HCT116 (cell line): ENCODE measurements around the gene ZNF2. TPM values are rescaled to one million over a fixed set of nuclear protein-coding genes. Genes with fewer than 3 reads are reported as not detected.
A peak's percentile ranks its signal among the peaks of the same experiment; 100 is the strongest.

ENCODE experiments used
- ATAC-seq: fragments of 200-7000 bp; cut with Tn5 transposase; 2 replicates; pipeline ENCODE4 v1.9.1; 2020; ENCODE audit warnings: mild to moderate bottlenecking, moderate library complexity
- BruUV-seq: library from RNA; stranded (reverse); fragments of 400-500 nt; replicated peaks from 2 replicates; lab custom pipeline; 2021; lab: Mats Ljungman, UMichigan
- CTCF ChIA-PET: fragments of 300-600 bp; sonication (Branson Sonifier 250); formaldehyde crosslinking; loops from one replicate; lab custom pipeline; 2021; ENCODE audit warnings: antibody characterized with exemption; lab: Charles Lee
- POLR2A ChIA-PET: fragments of 300-600, 350-600 bp; sonication (Branson Sonifier 250); formaldehyde crosslinking; loops from one replicate; lab custom pipeline; 2021; ENCODE audit warnings: antibody characterized with exemption; lab: Charles Lee
- RAD21 ChIA-PET, 2 experiments: fragments of 300-600 bp; sonication (Branson Sonifier 250); formaldehyde crosslinking; loops; one replicate each; lab custom pipeline; 2023; ENCODE audit warnings: low total read pairs in 2 of 2; ENCODE audit not compliant: uncharacterized antibody in 2 of 2, unreplicated experiment in 2 of 2, low non-redundant PET in 1 of 2; lab: Charles Lee
- DNase-seq: peaks from one replicate; pipeline ENCODE4 v3.0.0-alpha.2; 2010; ENCODE audit warnings: low read depth, low spot score
- H2AFZ ChIP-seq: fragments of 200-600 bp; shearing (Covaris generic), sonication (generic); 2 replicates; pipeline ENCODE4 v1.6.1; 2017; ENCODE audit warnings: low read depth, mixed run types, mixed read lengths, antibody characterized with exemption, low read length; ENCODE audit not compliant: poor library complexity, severe bottlenecking
- H3K27ac ChIP-seq: 2 replicates; pipeline ENCODE4 v1.5.1; 2012; ENCODE audit warnings: low read depth, low read length
- H3K27me3 ChIP-seq: fragments of 200-600 bp; sonication (generic); 2 replicates; pipeline ENCODE4 v1.6.1; 2016; ENCODE audit warnings: mixed run types, low read length, mixed read lengths; ENCODE audit not compliant: insufficient read depth
- H3K36me3 ChIP-seq, 2 experiments: fragments of 200-500 bp in 1 of 2; fragments of 200-600 bp in 1 of 2; sonication (Bioruptor generic) in 1 of 2; sonication (generic) in 1 of 2; 2 replicates each; pipeline versions ENCODE4 v1.5.1 to v1.6.1; 2014 to 2016; ENCODE audit warnings: low read length in 2 of 2, inconsistent platforms in 1 of 2, mixed read lengths in 1 of 2, mixed run types in 1 of 2; ENCODE audit not compliant: insufficient read depth in 2 of 2, control insufficient read depth in 1 of 2
- H3K4me1 ChIP-seq, 2 experiments: fragments of 200-600 bp in 1 of 2; sonication (generic) in 1 of 2; 2 replicates each; pipeline versions ENCODE4 v1.5.1 to v1.6.1; 2012 to 2017; ENCODE audit warnings: low read length in 2 of 2, inconsistent platforms in 1 of 2, mild to moderate bottlenecking in 1 of 2, mixed read lengths in 1 of 2, mixed run types in 1 of 2, moderate library complexity in 1 of 2; ENCODE audit not compliant: insufficient read depth in 2 of 2, control insufficient read depth in 1 of 2
- H3K4me2 ChIP-seq: fragments of 200-600 bp; sonication (generic); 2 replicates; pipeline ENCODE4 v1.6.1; 2017; ENCODE audit warnings: mixed run types, low read length, mixed read lengths
- H3K4me3 ChIP-seq, 2 experiments: fragments of 200-600 bp in 1 of 2; sonication (generic) in 1 of 2; replicated peaks in 1 of 2; 2 replicates each; pipeline ENCODE4 v1.5.1; 2011 to 2016; ENCODE audit warnings: low read length in 2 of 2, control low read depth in 1 of 2, low read depth in 1 of 2, mild to moderate bottlenecking in 1 of 2, mixed read lengths in 1 of 2, mixed run types in 1 of 2
- H3K79me2 ChIP-seq: fragments of 200-600 bp; sonication (generic); 2 replicates; pipeline ENCODE4 v1.6.1; 2017; ENCODE audit warnings: mild to moderate bottlenecking, mixed run types, low read length, moderate library complexity, mixed read lengths; ENCODE audit not compliant: insufficient read depth
- H3K9ac ChIP-seq: fragments of 200-600 bp; sonication (generic); 2 replicates; pipeline ENCODE4 v1.6.1; 2016; ENCODE audit warnings: low read length, mixed read lengths
- H3K9me2 ChIP-seq: fragments of 200-600 bp; sonication (generic), shearing (Covaris generic); 2 replicates; pipeline ENCODE4 v1.6.1; 2017; ENCODE audit warnings: mixed run types, mild to moderate bottlenecking, moderate library complexity; ENCODE audit not compliant: insufficient read depth
- H3K9me3 ChIP-seq, 2 experiments: fragments of 200-500 bp in 1 of 2; fragments of 200-600 bp in 1 of 2; sonication (Bioruptor generic) in 1 of 2; sonication (generic) in 1 of 2; 2 replicates each; pipeline ENCODE4 v1.6.1; 2014 to 2017; ENCODE audit warnings: low read length in 2 of 2, mixed read lengths in 2 of 2, inconsistent platforms in 1 of 2, low read depth in 1 of 2, mild to moderate bottlenecking in 1 of 2, mixed run types in 1 of 2, moderate library complexity in 1 of 2; ENCODE audit not compliant: control insufficient read depth in 1 of 2, insufficient read depth in 1 of 2
- H4K20me1 ChIP-seq: fragments of 200-600 bp; sonication (generic), shearing (Covaris generic); 2 replicates; pipeline ENCODE4 v1.6.1; 2017; ENCODE audit warnings: mixed run types, mild to moderate bottlenecking, moderate library complexity; ENCODE audit not compliant: insufficient read depth
- ATF3 ChIP-seq: IDR thresholded peaks from 2 replicates; pipeline ENCODE4 v1.6.1; 2012
- CBX3 ChIP-seq: IDR thresholded peaks from 2 replicates; pipeline ENCODE4 v1.6.1; 2012; ENCODE audit warnings: low read depth
- CEBPB ChIP-seq: IDR thresholded peaks from 2 replicates; pipeline ENCODE4 v1.6.1; 2012; ENCODE audit warnings: low read depth
- CTCF ChIP-seq, 3 experiments: fragments of 200-600 bp in 1 of 3; sonication (generic) in 1 of 3; IDR thresholded peaks in 2 of 3; conservative IDR thresholded peaks in 1 of 3; 2 replicates each; pipeline ENCODE4 v1.5.1; 2012 to 2017; ENCODE audit warnings: low read depth in 2 of 3, low read length in 2 of 3, antibody characterized with exemption in 1 of 3, borderline replicate concordance in 1 of 3, control low read depth in 1 of 3, mild to moderate bottlenecking in 1 of 3, mixed read lengths in 1 of 3, mixed run types in 1 of 3, moderate library complexity in 1 of 3; ENCODE audit not compliant: insufficient read depth in 1 of 3
- EGR1 ChIP-seq: IDR thresholded peaks from 2 replicates; pipeline ENCODE4 v1.6.1; 2012; ENCODE audit warnings: low read depth
- ELF1 ChIP-seq: IDR thresholded peaks from 2 replicates; pipeline ENCODE4 v1.6.1; 2012; ENCODE audit warnings: low read depth, borderline replicate concordance
- EZH2phosphoT487 ChIP-seq: fragments of 200-600 bp; IDR thresholded peaks from 2 replicates; pipeline ENCODE4 v1.6.1; 2018; ENCODE audit warnings: antibody characterized with exemption, borderline replicate concordance
- FOSL1 ChIP-seq: IDR thresholded peaks from 2 replicates; pipeline ENCODE4 v1.6.1; 2012; ENCODE audit warnings: low read depth
- JUND ChIP-seq: IDR thresholded peaks from 2 replicates; pipeline ENCODE4 v1.6.1; 2012
- MAX ChIP-seq: IDR thresholded peaks from 2 replicates; pipeline ENCODE4 v1.6.1; 2012
- POLR2A ChIP-seq: IDR thresholded peaks from 2 replicates; pipeline ENCODE4 v1.7.0; 2011; ENCODE audit warnings: borderline replicate concordance; ENCODE audit not compliant: insufficient read depth, insufficient read length; ENCODE audit errors: extremely low read depth
- POLR2AphosphoS5 ChIP-seq: IDR thresholded peaks from 2 replicates; pipeline ENCODE4 v1.6.1; 2011; ENCODE audit warnings: mild to moderate bottlenecking, low read depth, low read length, moderate library complexity
- RAD21 ChIP-seq: IDR thresholded peaks from 2 replicates; pipeline ENCODE4 v1.6.1; 2012; ENCODE audit warnings: low read depth, mild to moderate bottlenecking
- REST ChIP-seq: IDR thresholded peaks from 2 replicates; pipeline ENCODE4 v1.6.1; 2012; ENCODE audit warnings: low read depth
- SP1 ChIP-seq: IDR thresholded peaks from 2 replicates; pipeline ENCODE4 v1.6.1; 2012; ENCODE audit warnings: low read depth
- TCF7L2 ChIP-seq: IDR thresholded peaks from 2 replicates; pipeline ENCODE4 v1.7.0; 2011; ENCODE audit warnings: borderline replicate concordance, inconsistent platforms; ENCODE audit not compliant: insufficient read depth, insufficient read length; ENCODE audit errors: extremely low read depth
- YY1 ChIP-seq: IDR thresholded peaks from 2 replicates; pipeline ENCODE4 v1.6.1; 2011; ENCODE audit warnings: low read length, low read depth, moderate library complexity, mild to moderate bottlenecking; ENCODE audit not compliant: insufficient replicate concordance; ENCODE audit errors: extremely low read depth
- intact Hi-C: fragments of 100-400 bp; cut with micrococcal nuclease; formaldehyde crosslinking; loops from 2 replicates; pipeline ENCODE4 v1.10.0; 2022
- total RNA-seq: library from RNA; stranded (reverse); gene quantifications from one replicate; pipeline ENCODE4 v1.2.1, GENCODE V29; 2021; ENCODE audit not compliant: unreplicated experiment

ZNF2 gene
- total RNA-seq, 1 experiment from 2014 or later: 3.4 TPM

GRCh38 chr2:95158891-95159619 is 6.6 kb upstream of the ZNF2 start:
- Histone ChIP-seq H3K4me3 (peak overlapping the region; percentile 45 to 53), H2AFZ (no peak overlapping the region), H3K36me3 (0 out of 4 replicates have a peak, but pooled peaks cover 0 to 5% of the 10 kb centered on the region in 2 experiments), H3K9me3 (no peaks in the 10 kb centered on the region; a peak in 2 of 4 replicates), H4K20me1 (no peaks in the 10 kb centered on the region), H3K4me2 (peak overlapping the region; percentile 72), H3K4me1 (peaks cover 0 to 8% of the 10 kb centered on the region in 2 experiments; a peak in 2 of 4 replicates), H3K27ac (peak overlapping the region; percentile 55; the same call in 1 of the 2 replicates), H3K9ac (peak overlapping the region; percentile 39; the same call in 1 of the 2 replicates), H3K79me2 (peaks cover 2% of the 10 kb centered on the region; the same call in 1 of the 2 replicates), H3K27me3 (no peaks in the 10 kb centered on the region), H3K9me2 (no peaks in the 10 kb centered on the region)
- CTCF ChIA-PET: no interaction called here
- DNase-seq (no peak), ATAC-seq (peak; percentile 72)
- POLR2A ChIA-PET: no interaction called here
- TF ChIP-seq POLR2AphosphoS5: no peak
- TF ChIP-seq SP1: no peak
- no peak for TF ChIP-seq REST
- TF ChIP-seq YY1: no peak
- no peak for TF ChIP-seq JUND
- TF ChIP-seq EZH2phosphoT487: no peak
- TF ChIP-seq POLR2A: no peak
- TF ChIP-seq FOSL1: no peak
- TF ChIP-seq CTCF (IDR thresholded peaks at IDR 0.05 in 2 of 3, conservative IDR thresholded peaks at IDR 0.05 in 1 of 3; ENCODE audit: borderline replicate concordance in 1 of 3, insufficient read depth in 1 of 3, low read depth in 2 of 3, low read length in 2 of 3): no peak
- TF ChIP-seq TCF7L2: no peak
- no peak for TF ChIP-seq EGR1
- TF ChIP-seq ATF3: no peak
- TF ChIP-seq ELF1: no peak
- TF ChIP-seq CEBPB: no peak
- TF ChIP-seq CBX3: no peak
- no peak for TF ChIP-seq RAD21
- TF ChIP-seq MAX: no peak
- intact Hi-C loops: no loop called here
- RAD21 ChIA-PET: no interaction called here
- BruUV-seq: no TSS peak
